ENCODE data around the gene SLC13A2.
"Not testable (repeated sequence)": the region's sequence is repeated elsewhere in the genome, so short reads cannot be mapped to it uniquely, and the experiment has no call there.

The SLC13A2 gene, protein sequence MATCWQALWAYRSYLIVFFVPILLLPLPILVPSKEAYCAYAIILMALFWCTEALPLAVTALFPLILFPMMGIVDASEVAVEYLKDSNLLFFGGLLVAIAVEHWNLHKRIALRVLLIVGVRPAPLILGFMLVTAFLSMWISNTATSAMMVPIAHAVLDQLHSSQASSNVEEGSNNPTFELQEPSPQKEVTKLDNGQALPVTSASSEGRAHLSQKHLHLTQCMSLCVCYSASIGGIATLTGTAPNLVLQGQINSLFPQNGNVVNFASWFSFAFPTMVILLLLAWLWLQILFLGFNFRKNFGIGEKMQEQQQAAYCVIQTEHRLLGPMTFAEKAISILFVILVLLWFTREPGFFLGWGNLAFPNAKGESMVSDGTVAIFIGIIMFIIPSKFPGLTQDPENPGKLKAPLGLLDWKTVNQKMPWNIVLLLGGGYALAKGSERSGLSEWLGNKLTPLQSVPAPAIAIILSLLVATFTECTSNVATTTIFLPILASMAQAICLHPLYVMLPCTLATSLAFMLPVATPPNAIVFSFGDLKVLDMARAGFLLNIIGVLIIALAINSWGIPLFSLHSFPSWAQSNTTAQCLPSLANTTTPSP

DNA sequence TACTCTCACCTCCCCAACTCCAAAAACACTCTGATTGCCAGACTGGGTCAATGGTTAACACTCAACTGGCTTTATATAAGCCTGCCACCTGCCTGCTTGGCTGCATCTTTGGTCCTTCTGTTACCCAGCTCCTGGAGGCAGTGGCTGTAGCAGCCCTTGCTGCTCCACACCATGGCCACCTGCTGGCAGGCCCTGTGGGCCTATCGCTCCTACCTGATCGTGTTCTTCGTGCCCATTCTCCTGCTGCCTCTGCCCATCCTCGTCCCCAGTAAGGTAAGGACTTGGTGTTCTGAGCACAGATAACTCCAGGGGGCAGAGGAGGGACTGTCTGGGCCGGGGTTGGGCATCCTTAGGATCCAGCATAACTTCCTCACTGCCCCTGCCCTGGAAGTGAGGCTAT, at the start of gene SLC13A2:
Gene SLC13A2 (plus strand): TSS at position 103 of the 400 bp plus-strand sequence. CDS start 69 bp downstream, at position 172.
- no peak for FAIRE-seq

DNA sequence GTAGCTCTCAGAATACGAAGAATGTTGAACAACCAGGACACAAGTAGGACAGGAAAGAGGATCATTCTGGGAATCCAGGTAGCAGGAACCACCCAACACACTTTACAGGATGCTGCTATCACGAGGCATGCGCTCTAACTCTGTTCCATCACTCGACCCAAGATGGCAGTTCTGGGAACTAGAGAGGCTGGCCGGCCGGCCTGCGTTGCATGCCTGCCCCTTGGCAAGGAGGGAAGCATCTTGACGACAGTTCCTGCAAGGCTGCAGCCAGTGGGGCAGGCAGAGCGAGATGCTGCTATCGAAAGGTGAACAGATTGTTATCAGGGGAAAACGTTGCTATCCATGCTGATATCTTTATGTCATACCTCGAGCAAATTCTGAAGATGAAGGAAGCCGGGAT, 48.2 kb upstream of the SLC13A2 start:
- FAIRE-seq: no peak

DNA sequence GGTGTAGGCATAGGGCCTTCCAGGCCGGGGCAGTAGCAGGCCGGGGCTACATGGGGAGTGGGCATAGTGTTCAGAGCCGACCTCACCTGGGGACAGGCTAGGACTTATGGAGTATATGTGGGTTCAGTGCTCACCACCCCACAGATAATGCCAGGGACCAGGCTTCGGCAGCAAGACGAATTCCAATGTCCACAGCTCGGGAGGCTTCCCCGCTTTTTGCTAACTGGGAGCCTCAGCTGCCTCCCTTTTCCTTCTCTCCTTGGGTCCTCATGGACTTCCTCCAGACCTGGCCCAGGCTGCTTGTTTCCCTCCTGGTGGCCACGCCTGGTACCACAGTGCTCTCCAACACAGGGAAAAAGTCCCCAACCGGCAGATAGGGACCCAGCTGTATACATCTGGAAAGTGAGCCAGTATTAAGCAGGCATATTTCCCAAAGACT, 47.3 kb upstream of the SLC13A2 start:
- no peak for FAIRE-seq

DNA sequence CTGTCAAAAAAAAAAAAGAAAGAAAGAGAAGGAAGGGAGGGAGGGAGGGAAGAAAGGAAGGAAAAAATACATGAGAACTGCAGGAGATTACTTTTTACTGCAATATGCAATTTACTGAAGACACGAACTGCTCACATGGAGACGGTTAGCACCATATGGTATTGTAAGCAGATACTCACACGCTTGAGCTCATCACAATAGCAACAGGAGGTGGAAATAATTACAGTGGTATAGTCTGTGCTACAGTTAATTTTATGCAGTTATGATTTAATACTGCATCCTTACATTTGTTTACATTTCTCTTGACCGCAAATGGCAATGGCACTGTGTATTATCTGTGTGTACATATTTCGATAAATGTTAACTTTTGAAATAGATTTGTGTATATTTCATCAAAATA, 46.1 kb upstream of the SLC13A2 start:
- FAIRE-seq: no peak

DNA sequence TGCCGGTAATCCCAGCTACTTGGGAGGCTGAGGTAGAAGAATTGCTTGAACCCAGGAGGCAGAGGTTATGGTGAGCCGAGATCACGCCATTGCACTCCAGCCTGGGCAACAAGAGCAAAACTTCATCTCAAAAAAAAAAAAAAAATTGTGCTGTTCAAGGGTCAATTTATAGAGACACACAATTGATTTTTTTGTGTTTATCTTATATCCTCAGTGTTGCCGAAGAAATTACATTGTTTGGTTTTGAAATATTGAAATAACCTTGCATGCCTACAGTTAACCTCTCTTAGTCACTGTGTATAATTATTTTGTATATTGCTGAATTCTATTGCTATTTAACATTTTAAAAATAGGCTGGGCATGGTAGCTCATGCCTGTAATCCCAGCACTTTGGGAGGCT, 45.5 kb upstream of the SLC13A2 start:
- FAIRE-seq: not testable (repeated sequence)

DNA sequence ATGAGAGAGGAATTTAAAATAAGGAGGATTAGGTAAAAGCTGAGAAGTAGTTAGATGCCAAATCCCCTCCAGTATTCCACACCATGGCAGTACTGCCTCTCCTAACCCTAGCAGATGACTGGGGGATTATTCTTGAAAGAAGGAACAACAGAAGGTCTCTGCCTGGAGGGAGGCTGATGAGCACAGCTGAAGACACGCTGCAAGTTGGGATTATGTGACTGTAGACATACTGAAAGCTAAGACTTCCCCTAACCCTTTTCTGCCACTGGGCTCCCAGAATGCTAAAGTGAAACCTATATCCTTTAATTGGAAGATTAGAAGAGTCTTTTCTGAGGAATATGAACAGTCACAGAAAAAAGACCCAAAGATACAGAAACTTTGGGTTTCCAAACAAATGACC, 39.7 kb upstream of the SLC13A2 start:
- FAIRE-seq: no peak

DNA sequence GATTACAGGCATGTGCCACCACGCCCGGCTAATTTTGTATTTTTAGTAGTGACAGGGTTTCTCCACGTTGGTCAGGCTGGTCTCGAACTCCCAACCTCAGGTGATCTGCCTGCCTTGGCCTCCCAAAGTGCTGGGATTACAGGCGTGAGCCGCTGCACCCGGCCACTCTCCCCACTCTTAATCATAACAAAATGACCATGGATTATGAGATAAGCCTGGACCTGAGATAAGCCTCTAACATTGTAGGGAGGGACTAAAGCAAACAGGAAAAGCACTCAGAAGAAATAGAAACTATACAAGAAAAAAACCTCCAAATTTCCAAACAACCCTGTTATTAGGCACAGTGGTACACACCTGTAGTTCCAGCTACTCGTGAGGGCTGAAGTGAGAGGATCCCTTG, 39.1 kb upstream of the SLC13A2 start:
- FAIRE-seq: not testable (repeated sequence)

DNA sequence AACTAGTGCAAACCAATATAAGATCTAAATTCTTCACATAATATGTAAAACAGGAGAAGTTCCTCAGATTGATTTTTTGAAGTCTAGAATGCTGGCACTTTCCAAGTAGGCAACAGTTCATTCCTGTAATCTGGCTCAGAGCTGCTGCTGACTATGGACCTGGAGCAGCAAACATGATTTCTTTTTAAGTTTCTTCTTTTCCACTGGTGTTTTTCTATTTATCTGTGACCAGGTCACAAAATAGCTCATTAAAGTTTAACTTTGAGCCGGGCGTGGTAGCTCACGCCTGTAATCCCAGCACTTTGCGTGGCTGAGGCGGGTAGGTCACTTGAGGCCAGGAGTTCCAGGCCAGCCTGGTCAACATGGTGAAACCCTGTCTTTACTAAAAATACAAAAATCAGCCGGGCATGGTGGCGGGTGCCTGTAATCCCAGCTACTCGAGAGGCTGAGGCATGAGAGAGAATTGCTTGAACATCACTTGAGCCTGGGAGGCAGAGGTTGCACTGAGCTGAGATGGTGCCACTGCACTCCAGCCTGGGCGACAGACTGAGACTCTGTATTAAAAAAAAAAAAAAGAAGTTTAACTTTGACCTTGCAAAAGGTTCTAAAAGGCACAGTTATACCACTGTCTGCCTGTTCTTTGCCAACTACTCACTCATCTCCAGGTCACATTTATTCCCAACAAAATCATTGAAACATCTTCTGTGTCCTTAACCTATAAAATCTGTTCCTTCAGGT, 29.4 kb upstream of the SLC13A2 start:
- no peak for FAIRE-seq

DNA sequence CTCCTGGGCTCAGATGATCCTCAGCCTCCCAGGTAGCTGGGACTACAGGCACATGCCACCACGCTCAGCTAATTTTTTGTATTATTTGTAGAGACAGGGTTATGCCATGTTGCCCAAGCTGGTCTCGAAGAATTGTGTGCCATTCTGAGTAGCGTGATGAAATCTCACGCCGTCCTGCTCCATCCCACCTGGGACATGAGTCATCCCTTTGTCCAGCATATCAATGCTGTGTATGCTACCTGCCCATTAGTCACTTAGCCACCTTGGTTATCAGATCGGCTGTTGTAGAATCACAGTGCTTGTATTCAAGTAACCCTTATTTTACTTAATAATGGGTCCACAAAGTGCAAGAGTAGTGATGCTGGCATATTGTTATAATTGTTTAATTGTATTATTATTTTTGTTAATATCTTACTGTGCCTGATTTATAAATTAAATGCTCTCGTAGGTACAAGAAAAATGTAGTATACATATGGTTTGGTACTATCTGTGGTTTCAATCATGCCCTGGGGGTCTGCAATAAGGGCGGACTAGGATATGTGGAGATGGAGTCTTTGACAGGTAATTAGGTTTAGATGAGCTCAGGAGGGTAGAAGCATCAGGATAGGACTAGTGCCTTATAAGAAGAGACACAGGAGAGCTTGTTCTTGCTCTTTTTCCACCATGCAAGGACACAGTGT, 26.6 kb upstream of the SLC13A2 start:
- FAIRE-seq: no peak

DNA sequence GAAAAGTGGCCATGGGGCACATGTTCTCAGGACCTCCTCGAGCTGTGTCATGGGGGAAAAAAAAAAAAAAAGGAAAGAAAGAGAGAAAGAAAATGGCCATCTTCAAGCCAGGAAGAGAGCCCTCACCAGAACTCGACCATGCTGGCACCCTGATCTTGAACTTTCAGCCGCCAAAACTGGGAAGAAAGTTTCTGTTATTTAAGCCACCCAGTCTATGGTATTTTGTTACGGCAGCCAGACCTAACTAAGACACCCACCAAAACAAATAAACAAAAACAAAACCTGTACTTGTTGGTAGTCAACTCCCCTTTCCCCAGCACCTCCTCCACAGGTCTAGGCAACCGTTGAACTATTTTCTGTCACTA, 26.1 kb upstream of the SLC13A2 start:
- no peak for FAIRE-seq

DNA sequence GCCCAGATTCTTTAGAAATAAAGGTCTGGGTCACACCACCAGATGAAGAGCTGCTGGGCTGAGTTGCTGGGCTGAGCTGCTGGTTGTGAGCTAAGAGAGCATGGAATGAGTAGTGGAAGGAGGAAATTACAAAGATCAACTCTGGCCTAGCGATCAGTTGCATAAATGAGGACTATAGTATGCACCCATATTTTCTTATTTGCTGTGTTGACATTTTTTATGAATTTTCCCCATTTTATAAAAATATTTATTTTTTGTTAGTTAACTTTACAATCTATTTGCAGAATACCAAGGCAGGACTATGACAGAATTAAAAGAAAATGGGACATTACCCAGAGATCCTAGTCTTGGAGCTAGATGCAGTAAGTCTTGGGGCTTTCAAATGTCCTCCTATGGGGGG, 23.6 kb upstream of the SLC13A2 start:
- FAIRE-seq: no peak

DNA sequence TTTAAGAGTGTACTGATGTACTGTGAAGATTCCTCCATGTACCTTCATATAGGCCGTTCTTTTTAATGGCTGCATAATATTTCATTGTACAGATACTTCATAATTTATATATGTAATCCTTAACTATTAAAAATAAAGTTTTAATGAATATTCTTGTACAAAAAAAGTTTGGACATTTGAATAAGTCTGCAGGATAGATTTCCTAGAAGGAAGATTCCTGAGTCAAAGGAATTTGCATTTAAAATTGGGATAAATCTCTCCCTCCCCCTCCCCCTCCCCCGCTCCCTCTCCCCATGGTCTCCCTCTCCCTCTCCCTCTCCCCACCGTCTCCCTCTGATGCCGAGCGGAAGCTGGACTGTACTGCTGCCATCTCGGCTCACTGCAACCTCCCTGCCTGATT, 15.6 kb upstream of the SLC13A2 start:
- FAIRE-seq: no peak

DNA sequence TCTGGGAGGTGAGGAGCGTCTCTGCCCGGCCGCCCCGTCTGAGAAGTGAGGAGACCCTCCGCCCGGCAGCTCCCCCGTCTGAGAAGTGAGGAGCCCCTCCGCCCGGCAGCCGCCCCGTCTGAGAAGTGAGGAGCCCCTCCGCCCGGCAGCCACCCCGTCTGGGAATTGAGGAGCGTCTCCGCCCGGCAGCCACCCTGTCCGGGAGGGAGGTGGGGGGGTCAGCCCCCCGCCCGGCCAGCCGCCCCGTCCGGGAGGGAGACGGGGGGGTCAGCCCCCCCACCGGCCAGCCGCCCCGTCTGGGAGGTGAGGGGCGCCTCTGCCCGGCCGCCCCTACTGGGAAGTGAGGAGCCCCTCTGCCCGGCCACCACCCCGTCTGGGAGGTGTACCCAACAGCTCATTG, 14.6 kb upstream of the SLC13A2 start:
- not testable (repeated sequence) for FAIRE-seq

DNA sequence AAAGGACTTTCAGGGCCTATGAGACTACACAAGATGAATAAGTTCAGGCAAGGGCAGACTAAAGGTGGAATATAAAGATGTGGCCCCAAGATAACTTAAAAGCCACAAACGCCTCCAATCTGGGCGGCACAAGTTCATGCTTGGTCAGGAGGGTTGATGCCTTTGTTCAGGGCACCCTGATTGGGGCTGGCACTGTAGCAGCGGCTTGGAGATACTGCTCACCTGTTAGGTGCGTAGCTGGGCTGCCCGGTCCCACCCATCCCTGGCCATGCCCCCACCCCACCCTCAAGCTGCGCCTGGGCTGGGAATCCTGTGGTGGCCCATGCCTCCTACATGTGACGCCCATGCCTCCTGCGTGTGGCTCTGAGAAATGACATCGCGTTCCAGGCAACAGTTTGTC, 12.5 kb upstream of the SLC13A2 start:
- no peak for FAIRE-seq

DNA sequence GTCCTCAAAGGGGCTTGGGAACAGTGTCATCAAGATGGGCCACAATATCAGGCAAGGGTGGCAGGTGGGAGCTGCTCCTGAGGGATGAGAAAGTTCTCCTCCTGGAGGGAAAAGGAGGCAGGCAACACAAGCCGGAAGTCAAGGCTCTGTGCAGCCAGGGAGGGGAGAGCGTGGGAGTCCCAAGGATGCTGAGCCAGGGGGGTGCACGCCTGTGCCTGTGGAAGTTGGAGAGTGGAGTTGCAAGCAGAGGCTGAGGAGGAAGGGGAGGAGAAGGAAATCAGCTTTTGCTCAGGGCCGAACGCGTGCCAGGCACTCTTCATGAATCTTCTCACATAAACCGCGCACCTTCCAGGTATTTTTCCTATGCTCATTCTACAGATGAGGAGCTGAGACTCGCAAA, 7.4 kb upstream of the SLC13A2 start:
- no peak for FAIRE-seq

DNA sequence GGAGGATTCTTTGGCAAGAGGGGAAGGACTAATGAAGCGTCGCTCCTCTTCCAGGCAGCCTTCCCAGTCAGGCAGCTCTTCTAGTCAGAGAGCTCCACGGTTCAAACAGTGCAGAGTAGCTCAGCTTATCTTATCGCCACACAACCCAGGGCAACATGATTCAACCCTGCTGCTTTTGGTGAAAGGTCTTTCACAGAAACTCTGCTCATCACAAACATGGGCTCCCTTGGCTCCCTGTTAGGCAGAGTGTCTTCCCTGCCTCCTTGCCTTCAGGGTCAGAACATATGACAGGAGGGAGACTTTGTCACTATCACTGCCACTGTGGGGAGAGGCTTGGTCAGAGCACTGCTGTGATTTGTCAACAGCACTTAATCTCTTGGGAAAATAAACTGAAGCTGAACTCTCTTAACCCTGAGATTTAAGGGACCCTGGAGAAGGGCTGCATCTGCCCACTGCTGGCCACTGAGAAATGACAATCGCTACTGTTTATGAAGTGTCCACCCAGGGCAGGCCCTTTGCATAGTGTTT, 6.9 kb upstream of the SLC13A2 start:
- FAIRE-seq: no peak

DNA sequence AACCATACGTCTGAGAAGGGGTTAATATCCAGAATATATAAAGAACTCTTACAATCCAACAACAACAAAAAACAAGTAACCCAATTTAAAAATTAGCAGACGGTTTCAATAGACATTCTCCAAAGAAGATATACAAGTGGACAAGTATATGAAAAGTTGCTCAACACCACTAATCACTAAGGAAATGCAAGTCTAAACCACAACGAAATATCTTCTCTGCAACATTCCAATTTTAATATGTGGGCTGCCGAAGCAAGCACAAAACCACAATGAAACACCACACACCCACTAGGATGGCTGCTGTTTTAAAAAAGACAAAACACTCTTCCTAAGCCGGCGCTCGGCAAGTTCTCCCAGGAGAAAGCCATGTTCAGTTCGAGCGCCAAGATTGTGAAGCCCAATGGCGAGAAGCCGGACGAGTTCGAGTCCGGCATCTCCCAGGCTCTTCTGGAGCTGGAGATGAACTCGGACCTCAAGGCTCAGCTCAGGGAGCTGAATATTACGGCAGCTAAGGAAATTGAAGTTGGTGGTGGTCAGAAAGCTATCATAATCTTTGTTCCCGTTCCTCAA, 5.9 kb upstream of the SLC13A2 start:
- FAIRE-seq: no peak

DNA sequence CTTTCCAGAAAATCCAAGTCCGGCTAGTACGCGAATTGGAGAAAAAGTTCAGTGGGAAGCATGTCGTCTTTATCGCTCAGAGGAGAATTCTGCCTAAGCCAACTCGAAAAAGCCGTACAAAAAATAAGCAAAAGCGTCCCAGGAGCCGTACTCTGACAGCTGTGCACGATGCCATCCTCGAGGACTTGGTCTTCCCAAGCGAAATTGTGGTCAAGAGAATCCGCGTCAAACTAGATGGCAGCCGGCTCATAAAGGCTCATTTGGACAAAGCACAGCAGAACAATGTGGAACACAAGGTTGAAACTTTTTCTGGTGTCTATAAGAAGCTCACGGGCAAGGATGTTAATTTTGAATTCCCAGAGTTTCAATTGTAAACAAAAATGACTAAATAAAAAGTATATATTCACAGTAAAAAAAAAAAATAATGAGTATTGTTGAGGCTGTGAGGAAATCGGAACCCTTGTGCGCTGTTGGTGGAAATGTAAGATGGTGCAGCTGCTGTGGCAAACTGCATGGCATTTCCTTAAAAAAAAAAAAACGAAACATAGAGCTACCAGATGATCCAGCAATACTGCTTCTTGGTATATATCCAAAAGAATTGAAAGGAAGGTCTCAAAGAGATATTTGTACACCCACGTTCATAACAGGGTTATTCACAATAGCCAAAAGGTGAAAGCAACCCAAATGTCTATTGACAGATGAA, 5.3 kb upstream of the SLC13A2 start:
- not testable (repeated sequence) for FAIRE-seq

DNA sequence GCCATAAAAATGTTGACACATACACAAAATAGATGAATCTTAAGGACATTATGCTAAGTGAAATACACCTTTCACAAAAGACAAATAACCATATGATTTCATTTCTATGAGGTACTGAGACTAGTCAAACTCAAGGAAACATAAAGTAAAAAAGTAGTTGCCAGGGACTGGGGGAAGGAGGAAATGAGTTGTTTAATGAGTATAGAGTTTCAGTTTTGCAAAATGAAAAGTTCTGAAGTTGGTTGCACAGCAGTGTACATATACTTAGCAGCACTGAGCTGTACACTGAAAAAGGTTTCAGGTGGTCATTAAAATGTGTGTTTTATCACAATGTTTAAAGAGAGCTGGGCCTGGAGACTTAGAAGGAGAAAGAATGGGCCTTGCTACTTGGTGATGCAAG, 4.7 kb upstream of the SLC13A2 start:
- FAIRE-seq: no peak

DNA sequence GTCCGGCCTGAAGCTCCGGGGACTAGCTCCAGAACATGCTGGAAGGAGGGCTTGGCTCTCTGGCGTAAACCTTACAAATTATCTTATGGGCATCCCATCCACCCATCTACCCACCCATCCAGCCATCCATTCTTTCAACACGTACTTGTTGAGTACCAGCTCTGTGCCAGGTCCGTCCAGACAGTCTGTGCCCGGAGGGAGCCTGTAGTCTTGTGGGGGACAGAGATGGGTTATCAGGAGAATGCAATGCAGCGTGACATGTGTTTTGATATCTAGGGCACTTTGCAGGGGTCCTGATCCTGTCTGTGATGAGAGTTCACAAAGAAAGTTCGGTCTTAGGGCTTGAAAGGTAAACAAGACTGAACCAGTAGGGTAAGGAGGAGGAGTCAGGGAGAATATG, 4.1 kb upstream of the SLC13A2 start:
- no peak for FAIRE-seq

DNA sequence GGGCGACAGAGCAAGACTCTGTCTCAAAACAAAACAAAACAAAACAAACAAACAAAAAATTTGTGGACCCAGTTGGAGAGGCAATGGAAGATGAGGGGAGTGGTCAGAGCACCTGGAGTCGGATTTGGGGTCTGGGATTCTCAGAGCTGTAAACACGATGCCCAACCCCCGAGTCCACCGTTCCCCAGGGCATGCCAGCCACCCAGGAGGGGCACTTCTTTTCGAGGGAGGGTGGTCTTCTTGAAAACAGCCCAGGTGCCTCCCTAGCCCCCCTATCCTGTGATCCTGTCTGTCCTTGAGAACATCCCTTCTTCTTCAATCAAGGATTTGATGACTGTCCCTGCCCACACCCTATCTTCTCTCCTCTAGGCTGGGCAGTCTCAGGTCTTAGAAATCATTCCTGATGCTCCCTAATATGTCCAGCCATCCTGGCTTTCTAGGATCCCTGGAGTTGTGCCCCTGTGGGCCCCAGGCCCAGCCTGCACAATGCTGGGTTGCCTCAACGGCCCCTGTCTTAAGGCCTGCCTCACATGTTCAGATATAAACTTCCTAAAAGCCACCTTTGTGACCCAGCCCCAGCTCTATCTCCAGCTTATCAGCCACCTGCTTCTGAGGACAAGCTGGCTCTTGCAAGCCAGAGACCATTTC, 3.1 kb upstream of the SLC13A2 start:
- no peak for FAIRE-seq

All from endometrium (tissue), 2 donors.